ENCODE results near the gene TXNRD2.
A peak's percentile ranks its signal among the peaks of the same experiment; 100 is the strongest.

TXNRD2 gene

GRCh38 chr22:19941365-19942082 is at the start of gene TXNRD2, which contains the start of gene COMT:
Gene TXNRD2, minus strand, starts transcription at chr22:19941818. Its CDS starts 15 bp downstream, at chr22:19941803.
Gene COMT, plus strand, starts transcription at chr22:19941772. Its CDS starts 20,755 bp downstream, at chr22:19962527.
- Histone ChIP-seq H3K36me3 (peaks cover 28% of the 10 kb centered on the region), H3K27me3 (no peaks in the 10 kb centered on the region), H3K4me1 (peaks cover 63% of the 10 kb centered on the region), H4K20me1 (no peaks in the 10 kb centered on the region), H3K27ac (peak within 1 kb of the TSS; percentile 99), H3K9ac (peak within 1 kb of the TSS; percentile 95), H3K9me3 (peaks cover 20% of the 10 kb centered on the region), H3K4me2 (peak within 1 kb of the TSS; percentile 98), H3K4me3 (peak within 1 kb of the TSS; percentile 82)
- no peak for TF ChIP-seq Cebpa-rat (IDR thresholded peaks at IDR 0.05)

DNA sequence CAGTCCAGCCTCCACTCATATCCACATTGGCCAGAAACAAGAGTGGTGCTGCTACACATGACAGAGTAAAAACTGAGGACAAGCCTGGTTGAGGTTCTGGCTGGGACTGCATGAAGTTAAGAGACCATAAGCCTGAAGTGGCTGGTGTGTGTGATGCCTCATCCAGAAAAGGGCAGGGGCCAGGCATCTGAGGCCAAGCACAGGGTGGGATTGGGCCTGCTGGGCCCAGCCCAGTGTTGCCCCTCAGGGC is 49.7 kb upstream of the TXNRD2 start:
- Histone ChIP-seq H3K36me3 (no peaks in the 10 kb centered on the region), H3K4me3 (no peak overlapping the region), H3K27ac (peak overlapping the region; percentile 37; the same call in 1 of the 2 replicates), H3K27me3 (no peaks in the 10 kb centered on the region), H4K20me1 (peaks cover 5% of the 10 kb centered on the region), H3K9me3 (no peaks in the 10 kb centered on the region), H3K4me1 (peaks cover 55% of the 10 kb centered on the region), H3K4me2 (peak overlapping the region; percentile 53), H3K9ac (peak overlapping the region; percentile 54; the same call in 1 of the 2 replicates)
- no peak for TF ChIP-seq Cebpa-rat (IDR thresholded peaks at IDR 0.05)

DNA sequence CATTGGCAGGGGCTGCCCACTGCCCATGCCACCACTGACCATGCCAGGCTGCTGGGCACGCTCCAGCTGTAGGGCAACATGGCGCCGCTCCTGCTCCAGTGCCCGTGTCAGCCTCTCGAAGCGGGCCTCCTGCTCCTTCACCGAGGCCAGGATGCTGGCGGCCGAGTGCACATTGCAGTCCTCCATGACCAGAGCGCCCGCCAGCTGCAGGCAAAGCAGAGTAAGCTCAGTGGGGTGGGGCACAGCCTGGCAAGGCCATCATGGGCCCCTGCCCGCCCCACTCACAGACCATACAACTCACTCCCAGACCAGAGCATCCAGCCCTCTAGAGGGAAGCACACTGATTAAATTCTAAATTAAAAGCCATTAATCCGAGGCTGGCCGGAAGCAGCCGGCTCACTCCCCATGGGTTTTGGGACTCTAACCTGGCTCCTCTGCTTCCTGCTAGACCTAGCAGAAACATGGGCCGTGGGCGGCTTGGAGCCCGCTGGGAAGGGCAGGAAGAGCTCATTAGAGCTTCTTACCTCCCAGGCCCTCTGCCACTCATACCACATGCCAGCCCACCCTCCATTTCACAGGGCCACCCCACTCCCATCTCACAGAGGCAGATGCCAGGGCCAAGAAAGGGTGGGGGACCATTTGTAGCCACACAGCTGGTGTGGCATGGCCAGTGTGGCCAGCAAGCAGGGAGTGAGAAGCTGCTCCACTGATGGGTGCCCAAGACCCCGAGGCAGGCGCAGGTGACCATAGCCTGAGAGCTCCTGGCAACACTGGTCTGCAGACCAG is 49.2 kb upstream of the TXNRD2 start:
- Histone ChIP-seq H3K9ac (peak overlapping the region; percentile 54; the same call in 1 of the 2 replicates), H3K4me1 (peaks cover 55% of the 10 kb centered on the region)
- TF ChIP-seq Cebpa-rat (IDR thresholded peaks at IDR 0.05) = no peak

DNA sequence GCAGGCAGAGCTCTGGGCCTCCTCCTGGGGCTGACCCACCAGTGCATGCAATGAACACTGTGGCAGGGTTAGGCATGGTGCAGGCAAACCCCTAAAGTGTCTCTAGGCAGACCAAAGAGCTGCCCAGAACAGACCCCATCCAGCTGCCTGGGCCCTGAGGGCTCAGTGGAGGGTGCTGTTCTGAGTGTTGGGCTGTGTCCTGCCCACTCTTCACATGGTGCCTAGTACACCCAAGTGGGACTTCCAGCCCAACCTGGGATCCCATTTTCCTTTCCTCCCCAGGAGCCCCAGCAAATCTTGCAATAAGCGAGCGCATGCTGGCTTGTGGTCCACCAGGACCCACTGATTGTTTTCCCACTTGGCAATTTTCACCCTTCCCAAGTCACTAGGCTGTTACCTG is 48.6 kb upstream of the TXNRD2 start:
- peaks cover 55% of the 10 kb centered on the region for H3K4me1 ChIP-seq
- no peaks in the 10 kb centered on the region for H3K36me3 ChIP-seq
- H4K20me1 ChIP-seq = peaks cover 16% of the 10 kb centered on the region
- H3K27me3 ChIP-seq = no peaks in the 10 kb centered on the region
- no peak for TF ChIP-seq Cebpa-rat (IDR thresholded peaks at IDR 0.05)
- H3K4me2 ChIP-seq = no peak overlapping the region
- H3K4me3 ChIP-seq = no peak overlapping the region
- no peak overlapping the region for H3K27ac ChIP-seq
- H3K9ac ChIP-seq = no peak overlapping the region
- no peaks in the 10 kb centered on the region for H3K9me3 ChIP-seq

More for the DNA sequence above, 49.2 kb upstream of the TXNRD2 start:
- Histone ChIP-seq H3K4me2 (no peak overlapping the region; the same call in 1 of the 2 replicates), H3K9me3 (no peaks in the 10 kb centered on the region), H3K36me3 (no peaks in the 10 kb centered on the region), H3K4me3 (no peak overlapping the region), H3K27me3 (no peaks in the 10 kb centered on the region), H3K27ac (peak overlapping the region; percentile 37; the same call in 1 of the 2 replicates), H4K20me1 (peaks cover 10% of the 10 kb centered on the region)

DNA sequence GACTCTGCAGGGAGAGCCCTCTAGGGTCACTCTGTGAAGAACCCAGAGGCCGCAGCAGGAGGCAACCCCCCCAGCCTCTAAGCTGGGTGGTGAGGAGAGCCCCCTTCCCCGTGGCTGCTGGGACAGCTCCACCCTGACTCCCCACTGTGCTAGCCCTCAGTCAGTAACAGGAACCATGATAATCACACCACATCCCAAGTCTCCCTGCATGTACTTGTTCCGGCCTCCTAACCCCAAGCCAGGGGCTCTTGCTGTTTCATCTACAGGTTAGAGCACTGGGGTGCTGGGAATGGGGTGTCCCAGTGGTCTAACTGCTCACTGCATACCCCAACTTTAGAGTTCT is 48.1 kb upstream of the TXNRD2 start:
- H3K9me3 ChIP-seq = no peaks in the 10 kb centered on the region
- no peak overlapping the region for H3K4me3 ChIP-seq
- H4K20me1 ChIP-seq = peaks cover 21% of the 10 kb centered on the region
- H3K9ac ChIP-seq = no peak overlapping the region
- TF ChIP-seq Cebpa-rat (IDR thresholded peaks at IDR 0.05) = no peak
- H3K4me2 ChIP-seq = peak overlapping the region; percentile 22; the same call in 1 of the 2 replicates
- peaks cover 55% of the 10 kb centered on the region for H3K4me1 ChIP-seq
- H3K36me3 ChIP-seq = no peaks in the 10 kb centered on the region
- H3K27me3 ChIP-seq = no peaks in the 10 kb centered on the region
- H3K27ac ChIP-seq = no peak overlapping the region

- Histone ChIP-seq H3K9me3 (no peaks in the 10 kb centered on the region), H3K4me3 (no peak overlapping the region), H3K4me2 (peak overlapping the region; percentile 22; the same call in 1 of the 2 replicates), H3K27ac (peak overlapping the region; percentile 22; the same call in 1 of the 2 replicates), H3K4me1 (peaks cover 60% of the 10 kb centered on the region), H3K27me3 (no peaks in the 10 kb centered on the region), H3K9ac (no peak overlapping the region), H4K20me1 (peaks cover 27% of the 10 kb centered on the region), H3K36me3 (no peaks in the 10 kb centered on the region)
- TF ChIP-seq Cebpa-rat (IDR thresholded peaks at IDR 0.05) = no peak
These were observed 47.5 kb upstream of the TXNRD2 start for GRCh38 chr22:19988965-19989724.

DNA sequence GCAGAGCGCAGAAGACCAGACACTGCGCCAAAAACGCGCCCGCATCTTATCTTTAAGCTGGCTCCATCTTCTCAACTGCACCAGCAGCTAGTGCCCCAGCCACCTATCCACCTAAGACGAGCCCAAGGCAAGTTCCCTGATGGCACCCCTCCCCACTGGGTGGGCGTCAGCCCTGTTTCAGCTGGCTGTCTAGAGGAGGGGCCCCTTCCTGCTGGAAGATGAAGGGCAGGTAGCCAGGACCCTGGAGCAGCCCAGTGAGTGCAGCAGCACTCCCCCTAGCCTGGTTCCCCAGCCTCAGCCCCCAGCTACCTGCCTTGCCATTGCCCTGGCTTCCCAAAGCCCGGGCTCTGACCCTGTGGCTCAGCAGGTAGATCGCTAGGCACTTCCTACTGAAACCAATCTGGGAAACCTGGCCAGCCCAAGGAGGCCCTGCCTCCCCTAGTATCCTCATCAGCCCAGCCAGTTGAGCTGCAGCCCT is 46.8 kb upstream of the TXNRD2 start:
- H4K20me1 ChIP-seq = peaks cover 34% of the 10 kb centered on the region
- no peaks in the 10 kb centered on the region for H3K27me3 ChIP-seq
- H3K4me3 ChIP-seq = no peak overlapping the region
- no peak overlapping the region for H3K9ac ChIP-seq
- H3K4me2 ChIP-seq = no peak overlapping the region
- TF ChIP-seq Cebpa-rat (IDR thresholded peaks at IDR 0.05) = no peak
- no peak overlapping the region for H3K27ac ChIP-seq
- H3K4me1 ChIP-seq = peaks cover 67% of the 10 kb centered on the region
- H3K9me3 ChIP-seq = no peaks in the 10 kb centered on the region
- H3K36me3 ChIP-seq = no peaks in the 10 kb centered on the region

DNA sequence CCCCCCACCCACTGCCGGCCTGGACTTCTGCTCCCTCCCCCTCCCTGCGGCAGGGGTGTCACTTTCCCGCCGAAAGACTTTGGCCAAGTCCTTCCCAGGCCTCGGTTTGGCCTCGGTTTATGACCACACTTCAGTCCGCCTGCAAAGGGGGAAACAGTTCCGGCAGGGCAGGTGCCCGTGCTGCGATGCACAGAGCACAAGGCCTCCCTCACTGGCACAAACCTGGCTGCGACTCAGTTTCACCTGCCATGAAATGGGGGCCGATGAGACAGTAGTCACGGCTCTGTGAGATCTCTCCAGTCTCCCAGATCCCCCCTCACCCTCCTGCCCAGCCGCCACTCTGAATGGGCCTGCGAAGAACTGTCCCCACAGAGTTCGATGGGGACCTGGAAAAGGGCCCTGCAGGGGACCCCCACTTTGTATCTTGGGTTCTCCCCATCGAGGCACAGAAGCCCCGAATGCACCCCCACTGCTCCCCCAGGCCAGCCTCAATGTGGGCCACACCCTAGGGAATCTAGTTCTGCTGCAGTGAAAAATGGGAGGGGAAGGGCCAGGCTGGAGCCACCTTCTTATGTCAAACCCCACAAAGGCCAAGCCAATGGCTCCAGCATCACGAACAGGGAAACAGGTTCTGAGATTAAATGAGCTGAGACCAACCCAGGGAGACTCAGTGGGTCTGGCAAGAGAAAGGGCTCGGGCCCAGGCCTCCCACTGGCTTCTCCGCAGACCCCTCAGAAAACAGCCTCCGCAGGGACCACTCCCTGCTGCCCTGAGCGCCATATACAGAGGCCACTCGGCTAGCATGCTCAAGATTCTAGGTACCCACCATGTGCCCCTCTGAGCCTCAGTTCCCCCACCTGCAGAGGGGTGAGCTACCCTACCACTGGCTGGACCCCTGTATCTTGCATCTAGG is 46.0 kb upstream of the TXNRD2 start:
- H3K4me2 ChIP-seq = no peak overlapping the region
- no peak overlapping the region for H3K4me3 ChIP-seq
- peaks cover 71% of the 10 kb centered on the region for H3K4me1 ChIP-seq
- H3K9ac ChIP-seq = no peak overlapping the region
- peaks cover 42% of the 10 kb centered on the region for H4K20me1 ChIP-seq
- H3K36me3 ChIP-seq = no peaks in the 10 kb centered on the region
- no peak for TF ChIP-seq Cebpa-rat (IDR thresholded peaks at IDR 0.05)
- no peaks in the 10 kb centered on the region for H3K27me3 ChIP-seq
- H3K9me3 ChIP-seq = no peaks in the 10 kb centered on the region
- H3K27ac ChIP-seq = no peak overlapping the region
